A673 (cell line): Measurements from ENCODE around the gene FRG2B.

Experiments used
- EZH2 ChIP-seq: fragments of 200-600 bp; sonication (generic); IDR thresholded peaks from 2 replicates; pipeline ENCODE4 v1.6.1; 2017; ENCODE audit warnings: borderline replicate concordance, low read depth, mild to moderate bottlenecking, mixed read lengths, antibody characterized with exemption, low read length; ENCODE audit not compliant: poor library complexity, severe bottlenecking
- TF ChIP-seq, protein P1 (sequence below): fragments of 300-800, 200-600 bp; sonication (generic); conservative IDR thresholded peaks from 2 replicates; pipeline ENCODE4 v1.5.1; 2017; ENCODE audit warnings: low read depth, mild to moderate bottlenecking, antibody characterized with exemption, low read length, moderate library complexity, mixed read lengths

- TF ChIP-seq, protein P1, sequence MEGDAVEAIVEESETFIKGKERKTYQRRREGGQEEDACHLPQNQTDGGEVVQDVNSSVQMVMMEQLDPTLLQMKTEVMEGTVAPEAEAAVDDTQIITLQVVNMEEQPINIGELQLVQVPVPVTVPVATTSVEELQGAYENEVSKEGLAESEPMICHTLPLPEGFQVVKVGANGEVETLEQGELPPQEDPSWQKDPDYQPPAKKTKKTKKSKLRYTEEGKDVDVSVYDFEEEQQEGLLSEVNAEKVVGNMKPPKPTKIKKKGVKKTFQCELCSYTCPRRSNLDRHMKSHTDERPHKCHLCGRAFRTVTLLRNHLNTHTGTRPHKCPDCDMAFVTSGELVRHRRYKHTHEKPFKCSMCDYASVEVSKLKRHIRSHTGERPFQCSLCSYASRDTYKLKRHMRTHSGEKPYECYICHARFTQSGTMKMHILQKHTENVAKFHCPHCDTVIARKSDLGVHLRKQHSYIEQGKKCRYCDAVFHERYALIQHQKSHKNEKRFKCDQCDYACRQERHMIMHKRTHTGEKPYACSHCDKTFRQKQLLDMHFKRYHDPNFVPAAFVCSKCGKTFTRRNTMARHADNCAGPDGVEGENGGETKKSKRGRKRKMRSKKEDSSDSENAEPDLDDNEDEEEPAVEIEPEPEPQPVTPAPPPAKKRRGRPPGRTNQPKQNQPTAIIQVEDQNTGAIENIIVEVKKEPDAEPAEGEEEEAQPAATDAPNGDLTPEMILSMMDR, result no peak
- TF ChIP-seq EZH2, result no peak
These were observed 36.2 kb downstream of the FRG2B start for GRCh38 chr10:133590226-133590969.
